ENCODE data around the gene NAT10.

The NAT10 gene

DNA sequence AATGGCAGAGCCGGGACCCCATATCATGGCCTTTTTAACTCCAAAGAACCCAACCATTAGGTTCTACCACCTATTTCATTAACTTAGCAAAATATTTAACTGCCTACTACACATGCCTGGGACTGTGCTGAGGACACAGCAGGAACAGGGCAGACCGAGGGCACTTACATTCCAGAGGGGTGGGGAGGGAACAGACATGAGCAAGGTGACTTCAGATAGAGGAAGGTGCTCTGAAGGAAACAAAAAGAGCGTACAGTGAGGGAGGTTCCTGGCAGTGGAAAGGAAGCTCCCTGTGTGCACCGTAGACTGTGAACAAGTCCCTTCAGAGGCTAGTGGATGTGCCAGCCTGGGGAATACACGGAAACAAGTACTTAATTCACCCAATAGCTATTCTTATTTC lies 82.8 kb downstream of the NAT10 start:
- DNase-seq (ENCODE audit: low read depth, low spot score): no peak

GRCh38 chr11:34189191-34189590 lies 83.8 kb downstream of the NAT10 start:
- no peak for DNase-seq (ENCODE audit: low read depth, low spot score)

DNA sequence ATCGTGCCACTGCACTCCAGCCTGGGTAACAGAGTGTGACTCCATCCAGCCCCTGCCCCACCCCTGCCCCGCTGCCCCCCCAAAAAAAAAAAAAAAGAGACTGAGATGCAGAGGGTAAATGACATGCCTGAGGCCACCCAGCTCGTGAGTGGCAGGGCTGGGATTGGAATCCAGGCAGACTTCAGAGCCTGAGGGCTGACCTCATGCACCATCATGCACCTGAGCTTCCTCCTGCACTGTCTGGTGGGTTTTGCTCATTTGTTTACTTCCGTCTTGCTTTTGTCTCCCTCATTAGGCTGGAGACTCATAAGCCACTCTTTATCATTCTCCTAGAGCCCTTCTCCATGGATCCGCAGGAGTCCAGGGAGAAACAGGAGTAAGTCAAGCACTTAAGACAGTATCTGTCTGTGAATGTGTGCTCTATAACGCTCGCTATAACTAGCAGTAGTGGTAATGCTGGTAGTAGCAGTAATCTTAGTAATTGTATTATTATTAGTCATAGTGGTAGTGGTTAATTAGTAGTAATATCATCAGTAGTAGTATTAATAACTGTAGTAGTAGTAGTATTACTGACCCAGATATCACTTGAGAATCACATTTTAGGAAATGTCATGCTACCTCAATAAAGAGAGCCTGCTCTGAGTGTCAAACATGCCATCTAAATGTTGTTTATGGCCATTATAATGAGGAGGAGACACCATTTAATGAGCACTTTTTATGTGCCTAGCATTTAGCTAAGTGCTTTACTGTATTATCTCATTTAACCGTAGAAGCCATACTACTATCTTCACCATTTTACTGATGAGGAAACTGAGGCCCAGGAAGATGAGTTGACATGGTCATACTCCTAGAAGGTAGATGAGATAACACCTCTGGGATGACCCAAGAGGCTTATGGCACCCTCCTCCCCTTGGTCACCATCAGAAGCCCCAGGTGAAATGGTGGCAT lies 85.0 kb downstream of the NAT10 start:
- DNase-seq (ENCODE audit: low read depth, low spot score): no peak

DNA sequence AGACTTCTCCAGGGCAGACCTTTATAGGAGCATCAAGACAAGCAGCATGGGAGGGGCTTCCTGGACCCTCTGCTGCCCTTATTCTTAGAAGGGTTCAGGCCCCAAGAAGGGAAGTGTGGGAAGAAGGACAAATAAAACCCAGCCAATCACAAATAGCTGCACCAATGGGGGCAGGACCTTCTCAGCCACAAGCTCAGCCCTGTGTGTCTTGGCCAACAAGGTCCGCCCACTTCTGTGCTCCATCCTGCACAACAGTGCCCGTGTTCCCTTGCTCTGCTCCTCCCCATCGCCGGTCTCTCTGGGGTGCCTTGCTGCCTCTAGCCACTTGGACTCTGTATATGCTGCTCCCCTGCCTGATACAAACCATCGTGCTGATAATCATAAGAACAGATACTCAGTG lies 86.1 kb downstream of the NAT10 start:
- DNase-seq (ENCODE audit: low read depth, low spot score): no peak

- DNase-seq (ENCODE audit: low read depth, low spot score): no peak
Measured at GRCh38 chr11:34192481-34193401, 87.3 kb downstream of the NAT10 start.

DNA sequence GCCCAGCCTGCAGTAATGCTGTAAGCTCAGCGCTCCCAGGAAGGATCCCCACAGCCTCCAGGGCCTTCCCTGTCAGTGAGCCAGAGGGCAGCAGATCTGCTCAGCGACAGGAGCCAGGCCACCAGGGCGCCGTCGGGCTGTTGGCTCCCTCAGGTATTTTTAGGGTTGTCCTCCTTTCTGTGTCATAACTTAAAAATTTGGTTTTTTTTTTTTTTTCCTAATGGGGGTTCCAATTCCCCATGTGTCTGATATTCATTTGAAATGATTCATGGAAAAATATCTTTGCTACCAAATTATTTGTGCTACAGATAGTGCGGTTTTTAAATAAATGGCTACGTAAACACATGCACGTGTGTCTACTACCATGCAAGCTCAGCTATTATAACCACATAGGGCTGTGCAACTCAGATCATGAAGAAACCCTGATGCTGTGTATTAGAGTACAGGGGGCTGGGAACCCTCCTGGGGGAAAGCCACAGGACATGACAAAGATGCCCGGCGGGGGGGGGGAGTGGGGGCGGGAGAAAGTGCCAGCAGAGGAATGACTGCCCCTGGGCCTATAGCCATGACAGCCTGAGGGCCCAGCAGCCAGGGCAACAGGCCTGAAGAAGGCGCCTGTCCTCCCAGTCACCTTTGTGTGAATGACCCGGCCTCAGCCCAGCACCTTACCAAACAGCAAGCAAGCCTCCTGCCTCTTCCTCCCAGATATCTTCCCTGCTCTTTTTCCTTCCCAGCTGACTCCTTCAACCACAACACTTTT lies 89.3 kb downstream of the NAT10 start:
- no peak for DNase-seq (ENCODE audit: low read depth, low spot score)
